ENCODE data around the gene KLHL17. TPM values are rescaled to one million over a fixed set of nuclear protein-coding genes. Genes with fewer than 3 reads are reported as not detected.
A peak's percentile ranks its signal among the peaks of the same experiment; 100 is the strongest.

The KLHL17 gene
- polyA plus RNA-seq, 2 of the 4 experiments (the other 2 are of a cell fraction): 5.7 to 21.6 TPM

- TF ChIP-seq EP300 (IDR thresholded peaks at IDR 0.05) (peak; percentile 49 to 75; a peak in 3 of 5 replicates), POLR2A (IDR thresholded peaks at IDR 0.05; ENCODE audit: low read length) (0 out of 2 replicates have a peak, but pooled peaks have one; percentile 19), PBX3 (IDR thresholded peaks at IDR 0.05) (peak; percentile 64; the same call in 1 of the 2 replicates), ZNF302 (CRISPR knock-in tag; IDR thresholded peaks at IDR 0.05) (no peak)
Observed at GRCh38 chr1:941588-942383, 18.6 kb upstream of the KLHL17 start (continued).

- ATAC-seq (peak; percentile 0 to 4; a peak in 2 of 6 replicates), FAIRE-seq (no peak), DNase-seq (ENCODE audit: low read depth in 1 of 2, low spot score in 1 of 2) (peak in 1 of 2 experiments; percentile 48)
- TF ChIP-seq CHD2 (IDR thresholded peaks at IDR 0.05; ENCODE audit: low read length, partially characterized antibody) (no peak), JUNB (IDR thresholded peaks at IDR 0.05) (no peak), ZSCAN20 (CRISPR knock-in tag; IDR thresholded peaks at IDR 0.05) (no peak), HOXA7 (CRISPR knock-in tag; IDR thresholded peaks at IDR 0.05) (no peak), FOSB (CRISPR knock-in tag; IDR thresholded peaks at IDR 0.05) (no peak), SMC3 (IDR thresholded peaks at IDR 0.05) (no peak), POLR2A (IDR thresholded peaks at IDR 0.05; ENCODE audit: low read length) (no peak), HDAC2 (IDR thresholded peaks at IDR 0.05) (no peak), MAX (IDR thresholded peaks at IDR 0.05) (no peak)
- H3K4me1 ChIP-seq: peaks cover 71% of the 10 kb centered on the region
- WGBS (ENCODE audit: missing lambda C conversion rate): no CpG with 5 or more reads among the region's 48 CpGs
- POLR2A ChIA-PET: interaction anchor here (1.0 to 1.9 kb wide), 2 partner anchors 22 to 24 kb away, joined by 3 to 10 read pairs; partner anchors contain the start of gene PLEKHN1
- H3K4me2 ChIP-seq: peak overlapping the region; percentile 100
- CTCF ChIA-PET: interaction anchor here (0.6 to 8.1 kb wide), 11 partner anchors 10 to 309 kb away, joined by 3 to 84 read pairs (median 6); no protein-coding TSS in a partner anchor
- H3K27ac ChIP-seq: peak overlapping the region; percentile 100
- no peaks in the 10 kb centered on the region for H3K9me3 ChIP-seq
- peak overlapping the region; percentile 71 for H3K4me3 ChIP-seq
Observed at GRCh38 chr1:942411-942821, 18.0 kb upstream of the KLHL17 start.

GRCh38 chr1:942864-943533, 17.4 kb upstream of the KLHL17 start:
- H3K9me3 ChIP-seq: no peaks in the 10 kb centered on the region
- peak overlapping the region; percentile 100 for H3K27ac ChIP-seq
- WGBS (ENCODE audit: missing lambda C conversion rate): 14% methylated on average over 6 of the region's 27 CpGs
- FAIRE-seq (no peak), ATAC-seq (peak; percentile 19 to 32), DNase-seq (ENCODE audit: low read depth in 1 of 2, low spot score in 1 of 2) (peak; percentile 58 to 95)
- ChIA-PET POLR2A (interaction anchor here (0.6 to 1.9 kb wide), 4 partner anchors 22 to 47 kb away, joined by 3 to 10 read pairs (median 6); partner anchors contain the start of gene PLEKHN1), CTCF (interaction anchor here (0.6 to 8.1 kb wide), 8 partner anchors 9 to 41 kb away, joined by 3 to 84 read pairs (median 16); no protein-coding TSS in a partner anchor)
- TF ChIP-seq FOSB (CRISPR knock-in tag; IDR thresholded peaks at IDR 0.05) (peak; percentile 59; the same call in 1 of the 2 replicates), ZNF302 (CRISPR knock-in tag; IDR thresholded peaks at IDR 0.05) (no peak), HOXB5 (CRISPR knock-in tag; IDR thresholded peaks at IDR 0.05) (0 out of 2 replicates have a peak, but pooled peaks have one; percentile 26), ESRRA (IDR thresholded peaks at IDR 0.05; ENCODE audit: borderline replicate concordance, low read length) (no peak), RARB (CRISPR knock-in tag; IDR thresholded peaks at IDR 0.05) (peak; percentile 63; the same call in 1 of the 2 replicates), TP53 (CRISPR knock-in tag; IDR thresholded peaks at IDR 0.05) (0 out of 2 replicates have a peak, but pooled peaks have one; percentile 73), PHF8 (IDR thresholded peaks at IDR 0.05; ENCODE audit: borderline replicate concordance, low read depth) (no peak), BHLHE40 (IDR thresholded peaks at IDR 0.05; ENCODE audit: low read depth, low read length) (no peak), JUN (IDR thresholded peaks at IDR 0.05) (peak in 1 of 2 experiments; percentile 82; a peak in 3 of 5 replicates), CBX2 (IDR thresholded peaks at IDR 0.05; ENCODE audit: borderline replicate concordance, low read depth) (no peak), EP300 (IDR thresholded peaks at IDR 0.05) (peak; percentile 84 to 86; a peak in 4 of 5 replicates), GATA3 (IDR thresholded peaks at IDR 0.05; ENCODE audit: borderline replicate concordance) (peak; percentile 82), FOSL2 (IDR thresholded peaks at IDR 0.05) (no peak), FOSL2 (CRISPR knock-in tag; IDR thresholded peaks at IDR 0.05) (0 out of 2 replicates have a peak, but pooled peaks have one; percentile 14), MAX (IDR thresholded peaks at IDR 0.05) (peak; percentile 73), POLR2A (IDR thresholded peaks at IDR 0.05; ENCODE audit: low read length) (peak; percentile 16; the same call in 1 of the 2 replicates), CEBPB (IDR thresholded peaks at IDR 0.05) (no peak), MYC (IDR thresholded peaks at IDR 0.05; ENCODE audit: borderline replicate concordance, low read length) (no peak), JUNB (IDR thresholded peaks at IDR 0.05) (peak; percentile 31; the same call in 1 of the 2 replicates), FOXS1 (CRISPR knock-in tag; IDR thresholded peaks at IDR 0.05) (no peak)
- H3K4me1 ChIP-seq: peaks cover 66% of the 10 kb centered on the region
- H3K4me3 ChIP-seq: peak overlapping the region; percentile 71
- H3K4me2 ChIP-seq: peak overlapping the region; percentile 100
